Measurements from ENCODE around the gene LYZL6. TPM values are rescaled to one million over a fixed set of nuclear protein-coding genes. Genes with fewer than 3 reads are reported as not detected.

LYZL6 gene
- polyA plus RNA-seq, 1 experiment, result not detected

DNA sequence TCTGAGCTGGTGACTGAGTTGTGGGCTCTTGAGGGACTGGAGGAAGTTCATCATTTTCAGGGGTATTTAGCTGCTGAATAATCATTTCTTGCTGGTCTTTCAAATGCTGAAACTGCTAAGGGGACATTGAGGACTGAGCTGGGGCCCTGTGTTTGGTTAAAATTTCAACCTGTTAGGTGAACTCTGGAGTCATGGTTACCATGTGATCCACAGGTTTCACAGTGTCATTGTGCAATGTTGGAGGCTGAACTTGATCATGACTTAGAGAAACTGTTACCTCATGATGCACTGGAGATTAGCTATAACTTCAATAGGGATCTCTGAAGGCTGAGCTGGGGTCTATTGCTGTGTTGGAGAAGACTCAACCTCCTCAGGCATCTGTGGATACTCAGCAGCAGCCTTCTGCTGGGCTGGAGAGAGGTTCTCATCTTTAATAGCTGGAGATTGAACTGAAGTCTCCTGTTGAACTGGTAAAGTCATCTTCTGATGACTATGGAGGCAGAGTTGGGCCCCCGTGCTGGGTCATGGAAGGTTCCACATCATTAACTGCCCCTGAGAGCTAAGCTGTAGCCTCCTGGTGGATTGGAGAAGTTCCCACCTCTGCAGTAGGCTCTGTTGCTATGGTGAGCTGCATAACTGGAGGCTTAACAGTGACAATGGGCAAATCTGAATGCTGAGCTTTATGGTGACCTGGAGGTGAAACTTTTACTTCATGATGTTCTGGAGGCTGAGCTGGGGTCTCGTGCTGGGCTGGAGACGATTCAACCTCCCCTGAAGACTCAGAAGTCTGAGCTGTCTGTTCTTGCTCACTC is 28.2 kb downstream of the LYZL6 start:
- POLR2A ChIA-PET, result no interaction called here
- no peaks in the 10 kb centered on the region; the same call in none of the 2 replicates for H3K27me3 ChIP-seq (ENCODE audit: control insufficient read depth, insufficient read depth, low read length)
- H3K4me3 ChIP-seq (ENCODE audit: low read depth, low read length), result no peak overlapping the region
- no peaks in the 10 kb centered on the region for H3K36me3 ChIP-seq (ENCODE audit: control insufficient read depth, insufficient read depth, low read length)
- DNase-seq (ENCODE audit: low read depth), result no peak
- CTCF ChIA-PET, result interaction anchor here (0.6 kb wide), 1 partner anchor 15 kb away, joined by 3 read pairs; no protein-coding TSS in a partner anchor
- TF ChIP-seq, protein P1, sequence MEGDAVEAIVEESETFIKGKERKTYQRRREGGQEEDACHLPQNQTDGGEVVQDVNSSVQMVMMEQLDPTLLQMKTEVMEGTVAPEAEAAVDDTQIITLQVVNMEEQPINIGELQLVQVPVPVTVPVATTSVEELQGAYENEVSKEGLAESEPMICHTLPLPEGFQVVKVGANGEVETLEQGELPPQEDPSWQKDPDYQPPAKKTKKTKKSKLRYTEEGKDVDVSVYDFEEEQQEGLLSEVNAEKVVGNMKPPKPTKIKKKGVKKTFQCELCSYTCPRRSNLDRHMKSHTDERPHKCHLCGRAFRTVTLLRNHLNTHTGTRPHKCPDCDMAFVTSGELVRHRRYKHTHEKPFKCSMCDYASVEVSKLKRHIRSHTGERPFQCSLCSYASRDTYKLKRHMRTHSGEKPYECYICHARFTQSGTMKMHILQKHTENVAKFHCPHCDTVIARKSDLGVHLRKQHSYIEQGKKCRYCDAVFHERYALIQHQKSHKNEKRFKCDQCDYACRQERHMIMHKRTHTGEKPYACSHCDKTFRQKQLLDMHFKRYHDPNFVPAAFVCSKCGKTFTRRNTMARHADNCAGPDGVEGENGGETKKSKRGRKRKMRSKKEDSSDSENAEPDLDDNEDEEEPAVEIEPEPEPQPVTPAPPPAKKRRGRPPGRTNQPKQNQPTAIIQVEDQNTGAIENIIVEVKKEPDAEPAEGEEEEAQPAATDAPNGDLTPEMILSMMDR (IDR thresholded peaks at IDR 0.05; ENCODE audit: insufficient read depth, low read depth, low read length), result no peak

DNA sequence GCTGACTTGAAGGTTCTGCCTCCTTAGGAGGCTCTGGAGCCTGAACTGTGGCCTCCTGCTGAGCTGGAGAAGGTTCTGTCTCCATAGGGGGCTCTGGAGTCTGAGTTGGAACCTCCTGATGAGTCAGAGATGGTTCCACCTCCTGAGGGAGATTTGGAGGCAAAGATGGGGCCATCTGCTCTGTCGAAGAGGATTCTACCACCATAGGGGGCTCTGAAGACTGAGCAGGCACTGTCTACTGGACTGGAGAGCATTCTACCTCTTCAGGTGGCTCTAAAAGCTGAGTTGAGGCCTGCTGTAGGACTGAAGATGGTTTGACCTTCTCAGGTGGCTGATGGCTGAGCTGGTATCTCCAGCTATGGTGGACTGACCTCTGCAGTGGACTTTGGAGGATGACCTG is 29.2 kb downstream of the LYZL6 start:
- POLR2A ChIA-PET, result no interaction called here
- Histone ChIP-seq H3K36me3 (ENCODE audit: control insufficient read depth, insufficient read depth, low read length) (no peaks in the 10 kb centered on the region), H3K27me3 (ENCODE audit: control insufficient read depth, insufficient read depth, low read length) (no peaks in the 10 kb centered on the region; the same call in none of the 2 replicates), H3K4me3 (ENCODE audit: low read depth, low read length) (no peak overlapping the region)
- TF ChIP-seq, protein P1 (IDR thresholded peaks at IDR 0.05; ENCODE audit: insufficient read depth, low read depth, low read length), result no peak
- CTCF ChIA-PET, result interaction anchor here (1.4 kb wide), 1 partner anchor 25 kb away, joined by 3 read pairs; no protein-coding TSS in a partner anchor
- DNase-seq (ENCODE audit: low read depth), result no peak

DNA sequence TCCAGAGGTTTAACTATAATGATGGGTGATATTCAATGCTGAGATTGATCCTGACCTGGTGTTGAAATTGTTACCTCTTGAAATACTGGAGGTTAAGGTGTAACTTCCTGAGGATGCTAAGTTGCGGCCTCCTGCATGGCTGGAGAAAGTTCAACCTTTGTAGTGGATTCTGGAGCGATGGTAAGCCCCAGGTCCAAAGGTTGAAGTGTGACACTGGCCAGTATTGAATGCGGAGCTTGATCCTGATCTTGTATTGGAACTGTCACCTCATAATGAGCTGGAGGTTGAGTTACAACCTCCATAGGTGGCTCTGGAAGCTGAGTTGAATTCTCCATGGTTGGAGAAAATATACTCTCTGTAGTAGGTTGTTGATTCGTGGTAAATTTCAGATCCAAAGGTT is 29.9 kb downstream of the LYZL6 start:
- ChIA-PET CTCF (interaction anchor here (1.4 kb wide), 1 partner anchor 24 kb away, joined by 3 read pairs; no protein-coding TSS in a partner anchor), POLR2A (no interaction called here)
- no peaks in the 10 kb centered on the region for H3K36me3 ChIP-seq (ENCODE audit: control insufficient read depth, insufficient read depth, low read length)
- H3K4me3 ChIP-seq (ENCODE audit: low read depth, low read length), result no peak overlapping the region
- no peak for DNase-seq (ENCODE audit: low read depth)
- H3K27me3 ChIP-seq (ENCODE audit: control insufficient read depth, insufficient read depth, low read length), result no peaks in the 10 kb centered on the region; the same call in none of the 2 replicates
- TF ChIP-seq, protein P1 (IDR thresholded peaks at IDR 0.05; ENCODE audit: insufficient read depth, low read depth, low read length), result no peak

DNA sequence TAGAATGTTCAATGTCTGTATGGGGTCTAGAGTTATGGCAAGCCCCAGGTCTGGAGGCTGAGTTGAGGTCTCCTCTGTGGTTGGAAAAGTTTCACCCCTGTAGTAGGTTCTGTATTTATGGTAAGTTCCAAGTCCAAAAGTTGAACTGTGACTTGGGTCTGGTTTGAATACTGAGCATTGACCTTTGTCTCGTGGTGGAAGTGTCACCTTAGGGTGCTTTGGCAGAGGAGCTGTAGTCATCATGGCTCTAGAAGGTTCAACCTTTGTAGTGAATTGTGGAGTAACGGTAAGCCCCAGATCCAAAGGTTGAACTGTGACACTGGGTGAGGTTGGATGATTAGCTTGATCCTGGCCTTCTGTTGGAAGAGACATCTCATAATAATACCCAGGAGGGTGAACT is 30.6 kb downstream of the LYZL6 start:
- Histone ChIP-seq H3K27me3 (ENCODE audit: control insufficient read depth, insufficient read depth, low read length) (no peaks in the 10 kb centered on the region; the same call in none of the 2 replicates), H3K36me3 (ENCODE audit: control insufficient read depth, insufficient read depth, low read length) (no peaks in the 10 kb centered on the region), H3K4me3 (ENCODE audit: low read depth, low read length) (no peak overlapping the region)
- ChIA-PET POLR2A (no interaction called here), CTCF (interaction anchor here (0.6 to 1.4 kb wide), 2 partner anchors 24 to 62 kb away, joined by 3 read pairs; no protein-coding TSS in a partner anchor)
- no peak for DNase-seq (ENCODE audit: low read depth)
- TF ChIP-seq, protein P1 (IDR thresholded peaks at IDR 0.05; ENCODE audit: insufficient read depth, low read depth, low read length), result no peak

DNA sequence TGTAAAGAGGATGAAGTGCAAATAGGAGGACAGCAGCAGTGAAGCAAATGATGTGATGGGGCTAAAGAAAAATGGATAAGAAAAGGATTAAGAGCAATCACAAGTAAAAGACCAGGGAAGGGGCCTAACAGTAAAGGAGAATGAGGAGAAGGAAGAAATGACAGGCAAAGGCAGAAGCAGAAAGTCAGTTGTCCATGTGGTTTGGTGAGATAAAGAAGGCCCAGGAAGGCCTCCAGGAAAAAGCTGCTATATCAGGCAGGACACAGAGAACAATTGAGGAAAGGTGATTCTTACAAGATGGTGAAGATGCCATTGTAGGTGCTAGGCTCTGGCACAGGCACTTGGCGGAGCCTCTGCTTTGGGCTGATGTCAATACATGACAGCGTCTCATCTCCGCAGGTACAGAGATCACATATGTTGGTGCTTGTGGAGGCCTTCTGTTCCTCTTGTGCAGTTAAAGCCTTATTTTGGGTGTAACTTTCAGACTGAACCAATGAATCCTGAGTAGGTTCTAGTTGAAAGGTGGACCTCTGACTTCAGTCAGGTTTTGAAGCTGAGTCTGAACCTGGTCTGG is 31.1 kb downstream of the LYZL6 start:
- ChIA-PET POLR2A (no interaction called here), CTCF (interaction anchor here (0.6 kb wide), 1 partner anchor 61 kb away, joined by 3 read pairs; no protein-coding TSS in a partner anchor)
- TF ChIP-seq, protein P1 (IDR thresholded peaks at IDR 0.05; ENCODE audit: insufficient read depth, low read depth, low read length), result no peak
- Histone ChIP-seq H3K4me3 (ENCODE audit: low read depth, low read length) (no peak overlapping the region), H3K27me3 (ENCODE audit: control insufficient read depth, insufficient read depth, low read length) (no peaks in the 10 kb centered on the region; the same call in none of the 2 replicates), H3K36me3 (ENCODE audit: control insufficient read depth, insufficient read depth, low read length) (no peaks in the 10 kb centered on the region)
- DNase-seq (ENCODE audit: low read depth), result no peak

All from BJ (cell line).